AG09319 (cell line): ENCODE results near the gene SULT1C3.

ENCODE experiments used
- DNase-seq: peaks from one replicate; pipeline ENCODE4 v3.0.0-alpha.2; 2010; ENCODE audit warnings: low read depth; ENCODE audit errors: extremely low read depth
- TF ChIP-seq, protein P1 (sequence below): IDR thresholded peaks from 2 replicates; pipeline ENCODE4 v1.5.1; 2011; ENCODE audit warnings: low read depth, mild to moderate bottlenecking, inconsistent platforms, low read length, moderate library complexity

Gene SULT1C3

DNA sequence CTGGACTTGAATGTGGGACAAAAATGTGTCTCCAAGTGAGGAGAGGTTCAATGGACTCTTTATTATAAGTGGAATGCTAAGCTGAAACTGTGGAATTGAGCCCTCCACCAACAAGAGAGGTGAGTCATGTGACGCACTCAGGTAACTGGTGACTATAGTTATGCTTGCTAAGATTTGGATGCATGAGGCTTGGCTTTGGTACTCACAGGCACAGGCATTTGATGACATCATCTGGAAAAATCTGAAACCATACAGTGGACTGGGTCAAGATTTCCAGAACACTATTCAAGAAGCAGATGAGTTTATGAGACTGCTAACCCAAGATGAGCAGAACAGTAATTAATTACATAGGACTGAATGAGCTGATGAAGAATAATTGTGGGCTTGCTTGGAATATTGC lies 15.7 kb upstream of the SULT1C3 start:
- TF ChIP-seq, protein P1, sequence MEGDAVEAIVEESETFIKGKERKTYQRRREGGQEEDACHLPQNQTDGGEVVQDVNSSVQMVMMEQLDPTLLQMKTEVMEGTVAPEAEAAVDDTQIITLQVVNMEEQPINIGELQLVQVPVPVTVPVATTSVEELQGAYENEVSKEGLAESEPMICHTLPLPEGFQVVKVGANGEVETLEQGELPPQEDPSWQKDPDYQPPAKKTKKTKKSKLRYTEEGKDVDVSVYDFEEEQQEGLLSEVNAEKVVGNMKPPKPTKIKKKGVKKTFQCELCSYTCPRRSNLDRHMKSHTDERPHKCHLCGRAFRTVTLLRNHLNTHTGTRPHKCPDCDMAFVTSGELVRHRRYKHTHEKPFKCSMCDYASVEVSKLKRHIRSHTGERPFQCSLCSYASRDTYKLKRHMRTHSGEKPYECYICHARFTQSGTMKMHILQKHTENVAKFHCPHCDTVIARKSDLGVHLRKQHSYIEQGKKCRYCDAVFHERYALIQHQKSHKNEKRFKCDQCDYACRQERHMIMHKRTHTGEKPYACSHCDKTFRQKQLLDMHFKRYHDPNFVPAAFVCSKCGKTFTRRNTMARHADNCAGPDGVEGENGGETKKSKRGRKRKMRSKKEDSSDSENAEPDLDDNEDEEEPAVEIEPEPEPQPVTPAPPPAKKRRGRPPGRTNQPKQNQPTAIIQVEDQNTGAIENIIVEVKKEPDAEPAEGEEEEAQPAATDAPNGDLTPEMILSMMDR: no peak
- no peak for DNase-seq

DNA sequence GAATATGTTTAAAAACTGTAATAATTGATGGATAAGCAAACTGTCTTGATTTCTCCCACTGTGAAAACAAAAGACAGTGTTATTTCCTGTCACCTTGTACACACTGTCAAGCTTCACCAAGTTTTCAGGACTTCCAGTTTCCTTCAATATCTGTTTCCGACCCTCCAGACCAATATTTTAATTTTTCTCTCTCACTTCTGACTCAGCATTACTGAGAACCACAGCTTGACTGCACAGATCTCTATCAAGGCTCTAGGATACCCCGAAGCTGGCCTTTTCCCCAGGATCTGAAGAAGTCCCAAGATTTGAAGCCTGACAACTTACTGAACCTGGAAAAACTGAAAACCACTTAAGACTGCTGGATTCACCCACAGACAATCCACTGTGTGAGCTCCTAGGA lies 13.2 kb upstream of the SULT1C3 start:
- TF ChIP-seq, protein P1: no peak
- no peak for DNase-seq

DNA sequence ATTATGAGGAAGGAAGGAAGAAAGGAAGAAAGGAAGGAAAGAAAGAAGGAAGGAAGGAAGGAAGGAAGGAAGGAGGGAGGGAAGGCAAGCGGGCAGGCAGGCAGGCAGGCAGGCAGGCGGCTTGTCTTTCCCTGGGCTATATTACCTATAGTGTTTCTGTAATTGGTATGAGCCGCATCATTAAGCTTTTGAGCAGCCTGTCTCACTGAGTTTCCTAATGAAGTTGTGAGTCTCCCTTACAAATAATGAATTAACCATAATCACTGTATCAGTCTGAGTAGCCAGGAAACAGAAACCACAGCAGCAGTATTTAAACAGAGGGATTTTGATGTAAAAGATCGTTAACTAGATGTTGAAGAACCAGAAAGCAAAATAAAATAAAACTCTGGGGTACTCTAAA lies 11.8 kb upstream of the SULT1C3 start:
- DNase-seq: no peak
- TF ChIP-seq, protein P1: no peak

DNA sequence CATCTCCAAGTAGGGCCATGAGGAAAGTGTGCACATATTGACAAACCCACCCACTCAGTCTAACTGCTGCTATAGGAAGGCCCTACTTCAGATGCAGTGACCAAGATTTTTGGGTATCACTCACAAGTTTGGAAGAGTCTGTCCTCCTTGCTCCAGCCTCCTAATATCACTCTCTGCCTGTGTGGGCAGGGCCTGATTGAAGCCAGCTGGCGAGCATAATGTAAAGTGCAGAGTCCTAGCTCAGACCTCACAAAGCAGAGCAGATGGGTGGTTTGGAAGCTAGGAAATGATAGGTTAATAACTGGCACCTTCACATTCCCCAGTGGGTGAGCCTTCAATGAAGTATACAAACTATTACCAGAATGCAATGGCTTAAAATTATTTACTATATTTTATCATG lies 11.2 kb upstream of the SULT1C3 start:
- DNase-seq: no peak
- TF ChIP-seq, protein P1: no peak

DNA sequence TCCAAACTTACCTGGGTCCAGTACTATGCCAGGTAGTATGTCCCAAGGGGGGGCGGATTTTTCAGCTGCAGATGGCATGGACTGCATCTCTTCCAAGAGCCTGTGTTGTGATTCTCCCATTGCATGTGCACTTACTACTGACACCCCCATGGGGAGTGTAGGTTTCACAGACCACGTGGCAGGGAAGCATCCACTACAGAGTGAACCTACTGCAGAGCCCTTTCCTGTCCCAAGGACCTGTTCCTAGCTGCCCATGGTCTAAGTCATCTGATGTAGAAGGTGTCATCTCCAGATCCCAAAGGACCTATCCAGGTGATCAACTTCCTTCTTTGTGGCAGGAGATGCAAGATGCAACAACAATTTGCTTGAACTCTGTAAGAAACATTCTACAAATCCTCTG lies 9.9 kb upstream of the SULT1C3 start:
- TF ChIP-seq, protein P1: no peak
- no peak for DNase-seq

DNA sequence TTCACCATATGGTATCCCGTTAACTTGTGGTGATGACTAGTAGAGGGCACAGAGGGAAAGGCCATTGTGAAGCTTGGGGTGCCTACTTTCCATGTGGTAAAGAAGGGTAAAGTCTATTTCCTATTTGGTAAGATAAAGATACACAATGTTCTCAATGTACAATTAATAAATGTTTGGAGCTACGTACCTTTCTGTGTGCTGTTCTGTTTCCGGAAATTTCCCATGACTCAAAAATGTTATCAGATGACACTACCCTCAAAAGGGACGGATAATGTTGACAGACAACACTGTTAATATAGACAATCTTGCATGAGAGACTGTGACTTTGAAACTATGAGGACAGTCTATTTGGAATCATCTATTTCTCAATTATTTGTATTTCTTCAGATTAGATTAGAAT lies 4.2 kb upstream of the SULT1C3 start:
- TF ChIP-seq, protein P1: no peak
- DNase-seq: no peak

DNA sequence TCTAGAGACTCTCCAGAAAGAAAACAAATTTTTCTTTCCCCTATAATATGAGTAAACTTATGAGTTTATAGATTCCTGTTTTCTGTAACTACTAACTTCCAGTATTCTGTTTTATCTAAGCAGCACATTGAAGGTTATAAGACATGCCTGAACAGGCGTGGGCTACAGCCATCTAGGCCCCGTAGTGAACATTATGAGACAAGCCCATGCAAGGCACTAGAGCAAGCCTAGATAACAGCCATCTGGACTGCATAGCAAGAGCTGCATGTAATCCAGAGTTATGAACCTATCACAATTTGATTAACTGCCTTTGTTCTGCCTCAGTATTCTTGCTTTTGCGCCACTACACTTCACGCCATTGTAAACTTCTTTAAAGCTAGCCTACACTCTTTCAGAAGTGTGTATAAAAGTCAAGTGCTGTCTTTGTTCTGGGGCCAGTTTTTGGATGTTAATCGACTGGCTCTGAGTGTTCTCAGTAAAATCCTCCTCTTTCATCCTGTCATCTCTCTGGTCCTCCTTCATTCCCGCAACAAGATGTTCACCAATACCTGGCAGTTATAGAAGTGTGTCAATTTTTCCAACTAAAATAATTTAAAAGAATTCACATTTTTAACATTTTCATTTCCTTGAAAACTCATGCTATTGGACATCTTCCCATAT lies 3.0 kb upstream of the SULT1C3 start:
- TF ChIP-seq, protein P1: no peak
- DNase-seq: no peak
